HepG2 (cell line): ENCODE measurements around the gene HS2ST1. TPM values are rescaled to one million over a fixed set of nuclear protein-coding genes. Genes with fewer than 3 reads are reported as not detected.

Experiments
- ARNT ChIP-seq: fragments of 450-650 bp; IDR thresholded peaks from 2 replicates; pipeline ENCODE4 v1.6.1; 2017
- BORCS8-MEF2B ChIP-seq: sonication (generic); formaldehyde crosslinking; IDR thresholded peaks from 2 replicates; pipeline ENCODE4 v1.8.0; 2022; ENCODE audit warnings: mild to moderate bottlenecking, missing genetic modification reagents
- CAMTA2 ChIP-seq: sonication (generic); formaldehyde crosslinking; IDR thresholded peaks from 2 replicates; pipeline ENCODE4 v1.4.0; 2020; ENCODE audit warnings: mild to moderate bottlenecking, missing genetic modification reagents, borderline replicate concordance
- CCDC6 ChIP-seq: sonication (generic); formaldehyde crosslinking; IDR thresholded peaks from 2 replicates; pipeline ENCODE4 v1.8.1; 2022; ENCODE audit warnings: mild to moderate bottlenecking, missing genetic modification reagents, moderate library complexity
- ETV6 ChIP-seq: sonication (generic); formaldehyde crosslinking; conservative IDR thresholded peaks from 2 replicates; pipeline ENCODE4 v1.4.0; 2020; ENCODE audit warnings: missing genetic modification reagents
- GATAD2A ChIP-seq: IDR thresholded peaks from 2 replicates; pipeline ENCODE4 v1.6.1; 2016
- KLF6 ChIP-seq: IDR thresholded peaks from 2 replicates; pipeline ENCODE4 v1.8.0; 2016; ENCODE audit warnings: missing biosample characterization, missing genetic modification reagents
- MYC ChIP-seq: sonication (generic); formaldehyde crosslinking; IDR thresholded peaks from 2 replicates; pipeline ENCODE4 v1.9.0; 2021; ENCODE audit warnings: missing genetic modification reagents, borderline replicate concordance
- NFYB ChIP-seq: sonication (generic); formaldehyde crosslinking; IDR thresholded peaks from 2 replicates; pipeline ENCODE4 v1.4.0; 2020; ENCODE audit warnings: missing genetic modification reagents
- POLR2A ChIP-seq, 2 experiments: IDR thresholded peaks; 2 replicates each; pipeline ENCODE4 v1.6.1; 2011; ENCODE audit warnings: low read depth in 2 of 2, low read length in 2 of 2, mild to moderate bottlenecking in 1 of 2, moderate library complexity in 1 of 2; ENCODE audit not compliant: insufficient read depth in 1 of 2
- THYN1 ChIP-seq: sonication (generic); formaldehyde crosslinking; IDR thresholded peaks from 2 replicates; pipeline ENCODE4 v1.8.1; 2023; ENCODE audit warnings: low read depth, mild to moderate bottlenecking, moderate library complexity, missing genetic modification reagents, borderline replicate concordance
- ZFP37 ChIP-seq: sonication (generic); formaldehyde crosslinking; IDR thresholded peaks from 2 replicates; pipeline ENCODE4 v1.4.0; 2020; ENCODE audit warnings: missing genetic modification reagents, borderline replicate concordance
- ZNF10 ChIP-seq: sonication (generic); formaldehyde crosslinking; IDR thresholded peaks from 2 replicates; pipeline ENCODE4 v1.4.0; 2020; ENCODE audit warnings: mild to moderate bottlenecking, low read depth, missing genetic modification reagents, borderline replicate concordance
- ZNF205 ChIP-seq: IDR thresholded peaks from 2 replicates; pipeline ENCODE4 v1.6.1; 2018; ENCODE audit warnings: missing biosample characterization, missing genetic modification reagents
- ZNF644 ChIP-seq: IDR thresholded peaks from 2 replicates; pipeline ENCODE4 v1.6.1; 2016; ENCODE audit warnings: low read depth
- ZNF724P ChIP-seq: sonication (generic); formaldehyde crosslinking; IDR thresholded peaks from 2 replicates; pipeline ENCODE4 v1.8.0; 2022; ENCODE audit warnings: missing genetic modification reagents, borderline replicate concordance
- polyA plus RNA-seq, 8 experiments: library from polyadenylated mRNA; depleted of rRNA in 3 of 8; stranded (reverse) in 7 of 8; unstranded in 1 of 8; fragments of >200 nt; fragmentation: Illumina TruSeq in 4 of 8; extraction: Trizol in 4 of 8; gene quantifications; 2 replicates each; pipeline versions ENCODE4 v1.2.1 to v1.2.3, GENCODE V29; 2011 to 2016; ENCODE audit warnings: low read depth in 4 of 8, missing spikeins in 1 of 8, mixed read lengths in 1 of 8; ENCODE audit not compliant: insufficient read depth in 1 of 8
- total RNA-seq, 5 experiments: library from RNA; depleted of rRNA; stranded (reverse); fragments of >200 nt; fragmentation: Illumina TruSeq; extraction: Trizol; gene quantifications; 2 replicates each; pipeline ENCODE4 v1.2.3, GENCODE V29; 2016; ENCODE audit warnings: low read depth in 1 of 5
- TF ChIP-seq, protein P1 (sequence below): IDR thresholded peaks from 2 replicates; pipeline ENCODE4 v1.6.1; 2016; ENCODE audit warnings: mild to moderate bottlenecking
- TF ChIP-seq, protein P2 (sequence below), 2 experiments: sonication (generic) in 1 of 2; formaldehyde crosslinking in 1 of 2; IDR thresholded peaks; 2 replicates each; pipeline versions ENCODE4 v1.4.0 to v1.6.1; 2016 to 2020; ENCODE audit warnings: borderline replicate concordance in 1 of 2, low read depth in 1 of 2, mild to moderate bottlenecking in 1 of 2, missing genetic modification reagents in 1 of 2
- TF ChIP-seq, protein P3 (sequence below): sonication (generic); formaldehyde crosslinking; IDR thresholded peaks from 2 replicates; pipeline ENCODE4 v1.5.1; 2020; ENCODE audit warnings: mild to moderate bottlenecking, missing genetic modification reagents, moderate library complexity
- TF ChIP-seq, protein P4 (sequence below): sonication (generic); formaldehyde crosslinking; IDR thresholded peaks from 2 replicates; pipeline ENCODE4 v1.8.1; 2023; ENCODE audit warnings: mild to moderate bottlenecking, missing genetic modification reagents
- TF ChIP-seq, protein P5 (sequence below): sonication (generic); formaldehyde crosslinking; IDR thresholded peaks from 2 replicates; pipeline ENCODE4 v1.4.0; 2020; ENCODE audit warnings: missing genetic modification reagents; ENCODE audit errors: not compliant biosample characterization

Gene HS2ST1
- total and polyA plus RNA-seq, 2 of the 13 experiments (the other 11 are each of a cell fraction or from before 2014, with no cell fraction given) = 22.1 to 58.7 TPM

DNA sequence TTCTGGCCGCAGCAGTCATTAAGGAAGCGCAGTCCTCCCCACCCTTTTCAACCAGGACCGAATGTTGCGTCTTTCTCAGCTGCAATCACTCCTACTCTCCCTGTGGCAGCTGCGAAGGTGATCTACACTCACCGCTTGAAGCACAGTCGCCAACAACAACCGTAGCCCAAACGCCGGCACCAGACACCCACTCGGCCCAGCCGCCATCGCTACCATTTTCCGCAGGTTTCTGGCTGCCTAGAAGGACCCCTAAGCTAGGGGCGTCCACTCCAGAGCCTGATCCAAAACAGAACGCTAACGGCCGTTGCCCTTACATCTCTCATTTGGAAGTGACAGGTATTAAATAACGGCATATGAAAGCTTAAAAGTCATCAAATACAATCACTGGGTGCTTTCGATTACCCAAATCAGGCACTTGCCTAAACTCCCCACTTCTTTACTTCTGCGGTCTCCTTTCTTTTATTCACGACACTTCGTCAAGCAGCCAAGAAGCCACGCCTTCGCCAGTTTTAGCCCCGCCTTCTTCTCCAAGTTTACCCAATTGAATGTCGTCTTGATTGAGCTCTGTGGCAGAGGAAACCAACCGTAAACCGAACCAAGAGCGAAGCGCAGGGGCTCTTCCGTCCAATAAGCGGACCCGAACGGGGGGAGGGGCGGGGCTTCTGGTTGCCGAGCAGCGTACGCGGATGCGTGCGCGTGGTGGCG, 387 bp upstream of the HS2ST1 start, which contains the start of gene SELENOF (continued):
- TF ChIP-seq ARNT (no peak), GATAD2A (CRISPR knock-in tag) (no peak; the same call in 1 of the 2 replicates), ZNF10 (no peak), ZNF644 (CRISPR knock-in tag) (no peak), CAMTA2 (no peak), KLF6 (CRISPR knock-in tag) (no peak), NFYB (CRISPR knock-in tag) (peak; percentile 79), BORCS8-MEF2B (CRISPR knock-in tag) (no peak), ZNF724P (CRISPR knock-in tag) (no peak), ZFP37 (CRISPR knock-in tag) (no peak), ETV6 (CRISPR knock-in tag) (no peak), POLR2A (IDR thresholded peaks at IDR 0.05; ENCODE audit: insufficient read depth in 1 of 2, low read depth in 2 of 2, low read length in 2 of 2) (peak; percentile 86 to 88), MYC (0 out of 2 replicates have a peak, but pooled peaks have one; percentile 15), CCDC6 (CRISPR knock-in tag) (peak; percentile 51; the same call in 1 of the 2 replicates), THYN1 (CRISPR knock-in tag) (no peak), ZNF205 (CRISPR knock-in tag) (no peak)
- TF ChIP-seq, protein P1, sequence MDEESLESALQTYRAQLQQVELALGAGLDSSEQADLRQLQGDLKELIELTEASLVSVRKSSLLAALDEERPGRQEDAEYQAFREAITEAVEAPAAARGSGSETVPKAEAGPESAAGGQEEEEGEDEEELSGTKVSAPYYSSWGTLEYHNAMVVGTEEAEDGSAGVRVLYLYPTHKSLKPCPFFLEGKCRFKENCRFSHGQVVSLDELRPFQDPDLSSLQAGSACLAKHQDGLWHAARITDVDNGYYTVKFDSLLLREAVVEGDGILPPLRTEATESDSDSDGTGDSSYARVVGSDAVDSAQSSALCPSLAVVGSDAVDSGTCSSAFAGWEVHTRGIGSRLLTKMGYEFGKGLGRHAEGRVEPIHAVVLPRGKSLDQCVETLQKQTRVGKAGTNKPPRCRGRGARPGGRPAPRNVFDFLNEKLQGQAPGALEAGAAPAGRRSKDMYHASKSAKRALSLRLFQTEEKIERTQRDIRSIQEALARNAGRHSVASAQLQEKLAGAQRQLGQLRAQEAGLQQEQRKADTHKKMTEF (CRISPR knock-in tag) = 0 out of 2 replicates have a peak, but pooled peaks have one; percentile 26
- TF ChIP-seq, protein P2, sequence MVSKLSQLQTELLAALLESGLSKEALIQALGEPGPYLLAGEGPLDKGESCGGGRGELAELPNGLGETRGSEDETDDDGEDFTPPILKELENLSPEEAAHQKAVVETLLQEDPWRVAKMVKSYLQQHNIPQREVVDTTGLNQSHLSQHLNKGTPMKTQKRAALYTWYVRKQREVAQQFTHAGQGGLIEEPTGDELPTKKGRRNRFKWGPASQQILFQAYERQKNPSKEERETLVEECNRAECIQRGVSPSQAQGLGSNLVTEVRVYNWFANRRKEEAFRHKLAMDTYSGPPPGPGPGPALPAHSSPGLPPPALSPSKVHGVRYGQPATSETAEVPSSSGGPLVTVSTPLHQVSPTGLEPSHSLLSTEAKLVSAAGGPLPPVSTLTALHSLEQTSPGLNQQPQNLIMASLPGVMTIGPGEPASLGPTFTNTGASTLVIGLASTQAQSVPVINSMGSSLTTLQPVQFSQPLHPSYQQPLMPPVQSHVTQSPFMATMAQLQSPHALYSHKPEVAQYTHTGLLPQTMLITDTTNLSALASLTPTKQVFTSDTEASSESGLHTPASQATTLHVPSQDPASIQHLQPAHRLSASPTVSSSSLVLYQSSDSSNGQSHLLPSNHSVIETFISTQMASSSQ (IDR thresholded peaks at IDR 0.05; ENCODE audit: low read depth) = no peak
- TF ChIP-seq, protein P2 (CRISPR knock-in tag; IDR thresholded peaks at IDR 0.05; ENCODE audit: borderline replicate concordance) = 0 out of 2 replicates have a peak, but pooled peaks have one; percentile 29
- TF ChIP-seq, protein P3, sequence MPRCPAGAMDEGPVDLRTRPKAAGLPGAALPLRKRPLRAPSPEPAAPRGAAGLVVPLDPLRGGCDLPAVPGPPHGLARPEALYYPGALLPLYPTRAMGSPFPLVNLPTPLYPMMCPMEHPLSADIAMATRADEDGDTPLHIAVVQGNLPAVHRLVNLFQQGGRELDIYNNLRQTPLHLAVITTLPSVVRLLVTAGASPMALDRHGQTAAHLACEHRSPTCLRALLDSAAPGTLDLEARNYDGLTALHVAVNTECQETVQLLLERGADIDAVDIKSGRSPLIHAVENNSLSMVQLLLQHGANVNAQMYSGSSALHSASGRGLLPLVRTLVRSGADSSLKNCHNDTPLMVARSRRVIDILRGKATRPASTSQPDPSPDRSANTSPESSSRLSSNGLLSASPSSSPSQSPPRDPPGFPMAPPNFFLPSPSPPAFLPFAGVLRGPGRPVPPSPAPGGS = peak; percentile 80
- TF ChIP-seq, protein P4, sequence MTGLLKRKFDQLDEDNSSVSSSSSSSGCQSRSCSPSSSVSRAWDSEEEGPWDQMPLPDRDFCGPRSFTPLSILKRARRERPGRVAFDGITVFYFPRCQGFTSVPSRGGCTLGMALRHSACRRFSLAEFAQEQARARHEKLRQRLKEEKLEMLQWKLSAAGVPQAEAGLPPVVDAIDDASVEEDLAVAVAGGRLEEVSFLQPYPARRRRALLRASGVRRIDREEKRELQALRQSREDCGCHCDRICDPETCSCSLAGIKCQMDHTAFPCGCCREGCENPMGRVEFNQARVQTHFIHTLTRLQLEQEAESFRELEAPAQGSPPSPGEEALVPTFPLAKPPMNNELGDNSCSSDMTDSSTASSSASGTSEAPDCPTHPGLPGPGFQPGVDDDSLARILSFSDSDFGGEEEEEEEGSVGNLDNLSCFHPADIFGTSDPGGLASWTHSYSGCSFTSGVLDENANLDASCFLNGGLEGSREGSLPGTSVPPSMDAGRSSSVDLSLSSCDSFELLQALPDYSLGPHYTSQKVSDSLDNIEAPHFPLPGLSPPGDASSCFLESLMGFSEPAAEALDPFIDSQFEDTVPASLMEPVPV (CRISPR knock-in tag) = no peak; the same call in 1 of the 2 replicates
- TF ChIP-seq, protein P5, sequence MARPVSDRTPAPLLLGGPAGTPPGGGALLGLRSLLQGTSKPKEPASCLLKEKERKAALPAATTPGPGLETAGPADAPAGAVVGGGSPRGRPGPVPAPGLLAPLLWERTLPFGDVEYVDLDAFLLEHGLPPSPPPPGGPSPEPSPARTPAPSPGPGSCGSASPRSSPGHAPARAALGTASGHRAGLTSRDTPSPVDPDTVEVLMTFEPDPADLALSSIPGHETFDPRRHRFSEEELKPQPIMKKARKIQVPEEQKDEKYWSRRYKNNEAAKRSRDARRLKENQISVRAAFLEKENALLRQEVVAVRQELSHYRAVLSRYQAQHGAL = peak; percentile 15
